SW 1271 (cell line): ENCODE results near the gene SCN3B.
"Not testable (repeated sequence)": the region's sequence is repeated elsewhere in the genome, so short reads cannot be mapped to it uniquely, and the experiment has no call there.

Source experiments
- DNase-seq, 2 experiments: peaks; one replicate each; lab custom pipeline; 2025; lab: John Stamatoyannopoulos, UW

SCN3B gene, protein sequence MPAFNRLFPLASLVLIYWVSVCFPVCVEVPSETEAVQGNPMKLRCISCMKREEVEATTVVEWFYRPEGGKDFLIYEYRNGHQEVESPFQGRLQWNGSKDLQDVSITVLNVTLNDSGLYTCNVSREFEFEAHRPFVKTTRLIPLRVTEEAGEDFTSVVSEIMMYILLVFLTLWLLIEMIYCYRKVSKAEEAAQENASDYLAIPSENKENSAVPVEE

DNA sequence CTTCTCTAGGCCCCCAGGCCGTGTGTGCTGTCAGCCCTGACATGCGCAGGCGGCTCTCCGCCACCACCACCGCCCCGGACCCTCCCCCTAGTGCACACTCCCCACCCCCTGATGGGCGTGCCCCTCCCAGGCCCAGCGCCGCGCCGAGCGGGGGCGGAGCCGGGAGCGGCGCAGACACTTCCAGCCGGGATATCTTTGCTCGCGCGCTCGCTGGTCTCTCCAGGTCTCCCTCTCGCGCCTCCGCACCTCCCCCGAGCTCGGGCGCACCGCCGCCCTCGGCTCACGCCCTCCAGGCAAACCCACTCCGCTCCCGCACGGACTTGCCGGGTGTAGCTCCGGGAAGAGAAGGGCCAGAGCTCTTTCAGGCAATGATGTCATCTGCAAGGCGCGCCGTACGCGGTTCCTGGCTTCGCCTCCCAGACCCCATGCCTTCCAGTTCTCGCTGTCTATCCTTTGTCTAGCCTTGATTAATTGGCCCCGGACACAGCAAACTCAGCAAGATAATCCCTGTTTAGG, at the start of gene SCN3B:
Gene SCN3B (minus strand): TSS at position 59 of the 516 bp plus-strand sequence. CDS start 823 bp downstream, outside the sequence.
- DNase-seq: peak; percentile 21 to 64

DNA sequence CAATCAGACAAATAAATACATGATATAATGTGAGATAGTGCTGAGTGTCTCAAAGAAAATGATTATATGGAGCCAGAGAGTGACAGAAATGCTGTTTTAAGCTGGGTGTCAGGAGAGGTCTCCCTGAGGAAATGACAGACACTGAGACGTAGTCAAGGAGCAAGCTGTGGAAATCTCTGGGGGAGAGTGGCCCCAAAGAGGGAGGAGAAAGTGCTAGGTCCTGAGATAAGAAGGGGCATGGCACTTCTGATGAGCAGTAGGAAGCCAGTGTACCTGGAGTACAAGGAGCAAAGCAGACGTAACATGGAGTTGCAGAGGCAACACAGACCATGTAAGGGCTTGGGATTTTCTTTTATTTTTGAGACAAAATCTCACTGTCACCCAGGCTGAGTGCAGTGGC, 48.3 kb upstream of the SCN3B start:
- no peak for DNase-seq

DNA sequence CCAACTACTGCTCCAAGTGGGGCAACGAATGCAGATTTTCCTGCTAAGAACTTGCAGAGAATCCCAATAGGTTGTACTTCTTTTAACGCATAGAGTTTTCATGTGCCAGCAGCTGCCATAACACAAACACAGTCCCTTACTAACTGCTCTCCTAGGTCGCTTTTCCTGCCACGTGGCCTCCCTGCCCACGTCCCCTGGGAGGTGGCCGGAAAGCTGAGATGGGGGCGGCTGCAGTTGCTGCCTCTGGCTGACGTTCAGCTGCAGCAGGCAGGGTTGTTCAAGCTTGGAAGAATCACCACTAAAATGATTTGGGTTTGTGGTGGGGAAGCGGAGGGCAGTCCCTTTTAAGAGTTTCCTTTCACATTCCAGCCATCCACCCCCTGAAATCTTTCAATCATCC, 47.7 kb upstream of the SCN3B start:
- DNase-seq: no peak

DNA sequence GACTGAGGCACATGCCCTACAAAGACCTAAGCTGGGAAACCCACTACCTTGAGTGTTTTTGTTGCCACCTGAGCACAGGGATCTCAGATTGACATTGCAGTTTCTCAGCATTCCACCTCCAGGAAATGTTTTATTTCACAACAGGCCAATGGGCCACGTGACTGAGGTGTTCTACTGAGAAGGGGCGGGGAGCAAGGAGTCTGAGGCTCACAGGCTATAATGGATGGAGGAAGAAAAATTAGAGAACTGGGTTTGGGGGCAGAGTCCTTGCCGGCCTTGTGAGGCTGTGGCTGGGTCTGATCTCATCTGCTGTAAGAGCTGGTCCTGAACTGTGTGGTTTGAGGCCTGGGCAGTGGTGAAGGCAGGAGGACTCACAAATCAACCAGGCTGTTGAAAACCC, 46.3 kb upstream of the SCN3B start:
- no peak for DNase-seq

DNA sequence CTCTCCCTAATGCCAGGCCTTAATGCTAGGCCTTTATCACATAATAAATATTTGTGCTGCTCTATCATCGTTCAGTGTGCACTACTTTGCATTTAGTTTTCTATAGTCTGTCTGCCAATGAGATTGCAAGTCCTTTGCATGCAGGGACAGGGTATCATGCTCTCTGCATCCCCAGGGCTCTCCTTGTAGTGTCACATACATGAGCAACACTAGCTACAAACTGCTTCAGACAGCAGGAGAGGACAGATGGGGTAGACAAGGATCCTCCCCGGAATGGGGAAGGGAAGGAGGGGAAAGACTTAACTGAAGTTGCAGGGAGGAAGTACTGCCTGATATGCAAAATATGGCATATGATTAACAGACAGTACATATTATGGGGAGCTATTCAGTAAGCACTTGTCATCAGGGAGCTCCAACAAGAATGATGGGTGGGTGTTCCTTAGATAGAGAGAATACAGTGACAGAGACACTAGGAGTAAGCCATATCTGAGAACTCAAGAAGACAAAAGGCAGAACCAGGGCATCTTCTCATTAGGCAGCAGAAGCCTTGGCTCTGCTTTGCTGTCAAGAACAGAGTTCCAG, 44.2 kb upstream of the SCN3B start:
- no peak for DNase-seq

DNA sequence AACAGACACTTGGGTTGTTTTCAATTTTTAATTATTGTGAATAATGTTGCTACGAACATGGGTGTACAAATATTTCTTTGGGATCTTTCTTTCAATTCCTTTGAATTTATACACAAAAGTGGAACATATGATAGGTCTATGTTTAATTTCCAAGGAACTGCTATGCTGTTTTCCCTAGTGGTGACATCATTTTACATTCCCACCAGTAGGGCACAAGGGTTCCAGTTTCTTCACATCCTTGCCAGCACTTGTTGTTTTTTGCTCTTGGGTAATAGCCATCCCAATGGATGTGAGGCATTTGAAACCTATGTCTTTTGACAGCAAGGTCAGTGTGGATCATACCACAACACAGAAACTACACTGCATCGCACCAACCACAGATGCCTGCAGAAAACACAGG, 41.8 kb upstream of the SCN3B start:
- no peak for DNase-seq

DNA sequence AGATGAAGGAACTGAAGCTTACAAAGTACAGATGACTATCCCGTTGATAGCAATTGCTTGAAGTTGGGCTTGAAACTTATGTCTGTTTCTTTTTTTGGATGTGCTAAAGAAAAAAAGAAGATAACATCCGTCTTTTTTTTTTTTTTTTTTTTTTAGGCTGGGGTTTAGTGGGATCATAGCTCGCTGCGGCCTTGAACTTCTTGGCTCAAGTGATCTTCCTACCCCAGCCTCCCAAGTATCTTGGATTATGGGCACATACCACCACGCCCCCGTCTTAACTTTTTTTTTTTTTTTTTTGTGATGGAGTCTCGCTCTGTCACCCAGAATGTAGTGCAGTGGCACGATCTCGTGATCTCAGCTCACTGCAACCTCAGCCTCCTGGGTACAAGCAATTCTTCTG, 40.8 kb upstream of the SCN3B start:
- no peak for DNase-seq

DNA sequence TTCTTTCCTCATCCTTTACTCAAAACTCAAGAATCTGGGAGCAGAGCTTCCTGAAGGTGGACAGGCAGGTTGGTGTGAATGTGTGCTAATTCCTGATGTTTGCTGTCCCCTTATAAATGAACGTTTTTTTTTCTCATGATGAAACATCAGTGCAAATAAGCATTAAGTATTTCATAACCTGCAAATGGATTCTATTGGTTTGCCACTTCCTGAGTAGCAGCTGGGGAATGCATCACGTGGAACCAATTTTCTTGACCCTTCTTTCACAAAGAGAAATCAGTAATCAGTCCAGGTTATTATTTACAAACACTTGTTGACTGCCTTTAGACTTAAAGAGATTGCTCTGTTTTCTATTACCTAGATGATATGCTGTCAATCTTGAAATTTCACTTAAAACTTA, 40.1 kb upstream of the SCN3B start:
- no peak for DNase-seq

DNA sequence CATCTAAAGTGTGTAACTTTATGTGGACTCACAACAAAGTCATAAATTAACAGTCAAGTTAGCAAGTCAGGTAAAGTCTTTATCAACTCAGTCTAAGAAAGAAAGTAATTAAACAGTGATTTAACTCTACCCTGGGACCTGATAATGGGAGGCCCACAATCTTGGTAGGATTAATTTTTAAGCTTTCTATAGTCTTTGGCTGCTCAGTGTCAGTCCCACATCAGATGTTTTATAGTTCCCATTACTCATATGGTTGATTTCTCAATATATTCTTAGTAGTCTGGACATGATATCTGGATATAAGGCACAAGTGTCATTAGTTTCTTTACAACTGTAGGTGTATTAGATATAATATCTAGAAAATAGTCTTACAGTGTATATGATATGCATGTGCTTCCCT, 38.5 kb upstream of the SCN3B start:
- no peak for DNase-seq

DNA sequence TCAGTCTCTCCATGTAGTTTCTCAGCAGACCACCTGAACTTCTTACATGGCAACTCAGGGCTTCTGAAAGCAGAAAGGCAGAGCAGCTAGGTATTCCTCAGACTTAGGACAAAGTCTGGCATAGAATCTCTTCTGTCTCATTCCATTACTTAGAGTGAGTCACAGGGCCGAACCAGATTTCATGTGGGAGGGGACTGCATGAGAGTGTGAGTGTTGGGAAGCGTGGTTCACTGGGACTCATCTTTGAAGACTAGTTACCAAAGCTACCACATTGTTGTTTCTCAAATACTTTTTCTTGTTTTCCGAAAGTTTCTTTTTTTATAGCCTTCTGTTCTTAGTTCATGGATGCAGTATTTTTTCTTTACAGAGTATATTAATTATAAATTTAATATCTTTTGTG, 36.1 kb upstream of the SCN3B start:
- DNase-seq: no peak

DNA sequence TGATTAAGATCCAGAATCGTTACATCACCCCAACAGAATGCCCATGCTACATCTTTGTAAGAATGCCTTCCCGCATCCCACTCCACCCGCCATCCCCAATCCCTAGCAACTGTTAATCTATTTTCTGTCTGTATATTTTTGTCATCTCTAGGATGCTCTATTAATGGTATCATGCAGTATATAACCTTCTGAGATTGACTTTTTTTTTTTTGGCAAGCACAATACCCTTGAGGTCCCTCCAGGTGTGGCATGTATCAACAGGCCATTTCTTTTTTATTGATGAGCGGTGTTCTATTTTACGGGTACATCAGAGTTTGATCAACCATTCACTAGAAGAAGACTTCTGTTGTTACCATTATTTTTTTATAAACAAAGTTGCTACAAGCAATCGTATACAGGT, 30.2 kb upstream of the SCN3B start:
- DNase-seq: no peak

DNA sequence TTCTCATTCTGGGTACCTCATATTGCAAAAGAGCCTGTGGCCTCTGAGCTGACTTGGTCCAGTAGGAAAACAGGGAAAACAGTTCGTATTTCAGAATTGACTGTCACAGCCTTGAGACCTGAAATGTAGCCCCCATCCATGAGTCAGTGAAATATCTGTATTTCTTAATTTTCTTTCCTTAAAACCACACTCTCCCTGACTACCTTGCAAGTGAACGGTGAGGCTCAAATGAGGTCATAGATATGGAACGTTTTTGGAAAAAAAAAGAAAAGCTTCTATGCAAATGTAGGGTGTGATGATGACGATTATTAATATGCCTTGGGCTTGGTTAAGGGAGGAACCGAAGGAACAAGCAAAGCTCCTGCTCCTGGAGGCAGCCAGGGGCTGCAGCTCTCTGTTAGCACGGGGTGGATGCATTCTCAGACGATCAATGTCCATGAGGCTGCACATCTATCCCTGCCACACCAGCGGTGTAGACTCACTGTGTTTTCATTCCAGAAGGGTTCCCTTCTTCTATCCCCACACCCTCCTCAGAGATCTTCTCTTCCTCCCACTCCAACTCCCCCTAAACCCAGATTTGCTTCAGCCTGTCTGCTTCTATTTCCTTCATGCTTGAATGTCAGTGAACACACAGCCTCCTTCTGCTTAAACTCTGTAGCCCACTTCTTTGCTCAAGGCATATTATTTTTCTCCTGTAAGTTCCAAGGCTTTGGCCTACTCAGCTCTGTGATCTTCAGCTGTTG, 29.2 kb upstream of the SCN3B start:
- no peak for DNase-seq

DNA sequence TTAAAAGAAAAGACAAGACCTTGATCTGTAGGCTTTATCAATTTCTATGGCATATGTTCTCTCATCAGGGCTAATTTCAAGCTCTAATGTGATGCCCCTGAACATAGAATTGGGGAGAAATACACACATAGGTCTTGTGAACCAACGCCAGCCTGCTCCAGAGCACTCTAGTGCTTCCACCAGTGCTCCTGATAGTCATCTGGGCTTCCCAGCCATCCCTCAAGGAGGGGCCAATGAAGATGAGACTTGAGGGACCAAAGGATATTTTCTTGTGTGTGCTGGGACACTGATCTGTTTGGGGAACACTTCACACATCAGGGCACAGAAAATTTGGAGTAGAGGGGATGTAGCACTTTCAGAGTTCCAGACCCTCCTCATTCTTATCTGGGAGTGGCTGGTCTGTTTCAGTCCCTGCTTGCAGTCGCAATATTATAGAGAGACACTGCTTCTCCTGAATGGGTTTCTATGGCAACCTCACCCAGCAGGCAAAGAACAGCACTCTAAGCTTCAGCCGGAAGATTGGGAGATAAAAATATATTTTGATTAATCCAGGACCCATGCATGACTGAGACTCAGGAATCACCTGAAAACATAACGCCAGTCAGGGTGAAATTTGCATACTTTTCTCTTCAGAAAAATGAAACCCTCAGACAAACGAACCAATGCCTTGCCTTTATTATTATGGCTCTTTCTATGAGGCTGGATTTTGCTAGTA, 28.4 kb upstream of the SCN3B start:
- no peak for DNase-seq

DNA sequence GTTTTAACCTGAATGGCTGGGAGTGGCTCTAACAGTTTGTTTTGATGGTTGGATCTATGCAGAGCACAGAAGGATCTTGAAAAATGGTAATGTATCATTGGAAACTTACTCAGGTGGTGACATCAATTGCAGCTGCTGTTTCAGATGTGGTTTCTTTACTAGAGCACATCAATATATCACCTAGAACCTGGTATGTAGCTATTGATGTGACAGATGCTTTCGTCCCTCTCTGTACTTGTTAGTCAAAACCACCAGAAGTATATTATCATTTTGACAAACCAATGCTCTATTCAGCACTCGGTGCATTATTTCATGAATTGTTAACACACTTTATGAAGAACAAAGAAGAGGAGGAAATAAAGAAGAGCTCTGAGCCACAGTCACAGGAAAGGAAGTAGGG, 26.6 kb upstream of the SCN3B start:
- DNase-seq: no peak

DNA sequence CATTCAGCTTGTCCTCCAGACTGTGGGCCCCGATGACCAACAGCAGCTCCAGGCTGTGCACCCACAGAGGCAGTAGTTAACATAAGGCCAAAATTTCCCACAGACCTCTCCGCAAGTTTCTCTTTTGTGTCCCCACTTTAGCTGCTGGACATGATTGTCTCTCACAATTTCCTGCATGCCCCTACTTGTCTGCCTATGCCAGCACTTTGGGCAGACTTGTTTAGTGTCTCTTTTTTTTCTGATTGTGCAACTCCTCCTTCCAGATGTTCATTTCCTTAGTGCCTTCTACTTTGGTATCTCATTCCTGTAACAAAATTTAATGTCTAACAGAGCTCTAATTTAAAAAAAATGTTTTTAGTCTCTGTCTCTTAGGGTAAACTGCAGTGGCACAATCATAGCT, 23.8 kb upstream of the SCN3B start:
- no peak for DNase-seq

DNA sequence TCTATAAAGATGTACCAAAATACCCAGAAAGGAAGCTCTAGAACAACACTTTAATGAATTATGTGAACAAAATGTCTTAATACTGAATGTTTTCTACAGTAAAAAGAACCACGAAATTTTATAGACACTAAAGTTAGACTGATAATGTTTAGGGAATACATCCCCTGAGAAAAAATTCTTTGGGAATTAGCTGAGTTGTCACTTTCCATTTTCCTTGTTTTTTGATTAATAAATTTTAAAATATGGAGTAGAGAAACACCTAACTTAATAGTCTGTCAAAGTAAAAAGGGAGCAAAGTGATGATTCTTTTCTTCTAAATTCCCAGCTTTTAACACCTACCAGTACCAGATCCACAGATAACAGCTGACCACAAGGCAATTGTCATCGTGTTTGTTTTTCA, 23.1 kb upstream of the SCN3B start:
- DNase-seq: no peak

DNA sequence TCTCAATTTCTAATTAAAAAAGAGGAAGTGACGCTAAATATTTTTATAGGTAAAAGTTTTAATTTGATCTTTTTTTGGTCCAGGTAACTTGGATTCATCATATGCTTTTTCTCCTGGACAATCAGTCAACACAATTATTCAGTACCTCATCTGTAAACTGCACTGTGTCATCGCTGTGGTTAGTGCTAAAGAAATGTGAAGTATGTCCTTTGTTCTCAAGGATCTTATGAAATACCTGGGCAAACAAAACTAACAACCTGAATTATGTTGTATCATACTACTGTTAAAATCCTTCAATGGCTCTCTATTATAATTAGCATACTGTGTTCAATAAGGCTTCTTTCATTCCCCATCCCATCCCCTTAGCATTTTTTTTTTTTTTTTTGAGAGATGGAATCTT, 19.9 kb upstream of the SCN3B start:
- no peak for DNase-seq

DNA sequence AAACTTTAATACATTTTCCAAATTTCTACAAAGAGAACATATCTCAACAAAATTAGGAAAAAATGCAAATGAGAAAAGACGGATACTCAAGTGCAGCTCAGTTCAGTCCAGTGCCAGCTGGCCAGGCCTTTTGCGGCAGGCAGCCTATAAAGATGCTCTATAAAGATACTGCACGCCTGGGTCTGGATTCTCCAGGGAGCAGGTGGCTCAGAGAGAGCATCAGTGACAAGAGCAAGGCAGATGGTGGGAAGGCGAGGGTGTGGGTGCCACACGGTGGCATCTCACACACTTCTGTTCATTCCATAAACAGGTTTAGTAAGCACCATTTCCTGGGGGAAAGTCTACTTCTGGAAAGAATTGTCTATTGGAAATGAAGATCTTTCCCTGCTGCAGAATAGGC, 18.1 kb upstream of the SCN3B start:
- no peak for DNase-seq

DNA sequence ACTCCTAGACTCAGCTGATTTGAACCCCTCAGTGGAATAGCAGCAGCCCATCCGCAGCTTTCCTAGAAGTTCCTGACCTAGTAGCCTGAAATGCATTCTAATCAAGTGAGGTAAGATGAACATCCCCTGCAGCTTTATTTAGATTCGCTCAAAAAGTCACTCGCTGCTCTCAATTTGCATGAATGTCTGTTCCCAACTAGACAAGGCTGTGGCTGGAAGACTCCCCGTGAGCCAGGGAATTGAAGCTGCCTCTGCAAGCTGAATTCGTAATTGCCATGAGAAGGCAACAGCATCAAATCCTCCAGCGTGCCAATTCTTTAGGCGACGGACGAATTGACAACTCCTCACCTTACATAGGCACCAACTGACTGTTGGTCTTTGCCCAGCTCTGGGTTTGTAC, 17.1 kb upstream of the SCN3B start:
- no peak for DNase-seq

DNA sequence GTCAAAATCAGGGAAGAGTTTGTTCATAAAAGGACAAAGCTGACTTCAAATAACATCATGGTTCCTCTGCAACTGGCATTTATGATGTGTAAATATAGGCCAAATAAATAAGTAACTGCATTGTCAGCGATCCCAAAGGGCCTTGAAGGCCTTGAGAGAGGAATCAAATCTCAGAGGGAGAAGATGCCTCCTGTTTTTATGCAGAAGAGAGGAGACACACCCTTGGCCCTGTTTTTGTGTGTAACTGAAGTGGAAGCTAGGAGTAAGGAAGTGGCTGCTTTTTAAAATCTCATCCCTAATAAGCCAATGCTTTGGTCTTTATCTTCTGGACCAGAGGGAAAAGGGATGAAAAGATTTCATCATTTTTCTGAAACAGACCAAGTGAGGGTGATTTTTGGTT, 15.7 kb upstream of the SCN3B start:
- no peak for DNase-seq

DNA sequence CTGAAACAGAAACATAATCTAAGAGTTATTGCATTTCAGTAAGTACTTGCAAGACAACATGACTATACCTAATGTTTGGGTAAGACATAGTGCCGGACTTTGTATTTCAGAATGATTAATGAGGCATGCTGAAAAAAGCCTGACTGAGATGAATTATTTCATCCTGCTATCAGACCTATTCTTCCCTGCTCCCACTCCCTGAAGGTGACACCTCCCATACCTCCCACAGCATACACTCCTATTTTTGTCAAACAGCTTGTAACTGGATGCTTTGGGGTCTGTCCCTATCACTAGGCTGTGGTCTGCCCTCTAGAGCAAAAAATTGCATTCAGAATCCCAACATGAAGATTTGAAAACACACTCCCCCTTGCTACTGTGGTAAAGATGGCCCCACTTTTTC, 10.9 kb upstream of the SCN3B start:
- DNase-seq: no peak

DNA sequence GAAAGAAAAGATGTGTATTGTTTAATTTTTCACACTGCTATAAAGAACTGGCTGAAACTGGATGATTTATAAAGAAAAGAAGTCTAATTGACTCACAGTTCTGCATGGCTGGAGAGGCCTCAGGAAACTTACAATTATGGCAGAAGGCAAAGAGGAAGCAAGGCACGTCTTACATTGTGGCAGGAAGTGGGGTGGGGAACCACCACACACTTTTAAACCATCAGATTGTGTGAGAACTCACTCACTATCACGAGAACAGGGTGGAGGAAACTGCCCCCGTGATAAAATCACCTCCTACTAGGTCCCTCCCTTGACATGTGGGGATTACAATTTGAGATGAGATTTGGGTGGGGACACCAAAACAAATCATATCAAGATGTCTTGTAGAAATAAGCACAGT, 5.5 kb upstream of the SCN3B start:
- not testable (repeated sequence) for DNase-seq

DNA sequence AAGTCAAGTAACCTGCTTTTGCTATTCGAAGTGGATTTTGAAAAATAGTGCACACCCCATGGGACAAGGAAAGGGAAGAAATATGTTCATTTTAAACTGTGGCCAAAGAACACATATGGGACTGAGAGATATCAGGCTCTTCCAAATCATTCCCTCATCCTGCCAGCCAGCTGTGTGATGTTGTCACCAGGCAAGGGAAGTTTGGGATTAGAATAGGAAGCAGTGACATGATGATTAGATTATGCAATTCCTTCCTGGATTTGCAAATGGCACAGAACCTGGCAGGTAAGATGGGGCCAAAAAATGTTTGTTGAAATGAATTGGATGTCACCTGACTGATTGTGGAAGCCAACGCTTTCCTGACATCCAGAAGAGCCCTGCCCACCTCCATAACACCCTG, 4.9 kb upstream of the SCN3B start:
- DNase-seq: no peak
